ENCODE results near the gene EXOC3.

DNA sequence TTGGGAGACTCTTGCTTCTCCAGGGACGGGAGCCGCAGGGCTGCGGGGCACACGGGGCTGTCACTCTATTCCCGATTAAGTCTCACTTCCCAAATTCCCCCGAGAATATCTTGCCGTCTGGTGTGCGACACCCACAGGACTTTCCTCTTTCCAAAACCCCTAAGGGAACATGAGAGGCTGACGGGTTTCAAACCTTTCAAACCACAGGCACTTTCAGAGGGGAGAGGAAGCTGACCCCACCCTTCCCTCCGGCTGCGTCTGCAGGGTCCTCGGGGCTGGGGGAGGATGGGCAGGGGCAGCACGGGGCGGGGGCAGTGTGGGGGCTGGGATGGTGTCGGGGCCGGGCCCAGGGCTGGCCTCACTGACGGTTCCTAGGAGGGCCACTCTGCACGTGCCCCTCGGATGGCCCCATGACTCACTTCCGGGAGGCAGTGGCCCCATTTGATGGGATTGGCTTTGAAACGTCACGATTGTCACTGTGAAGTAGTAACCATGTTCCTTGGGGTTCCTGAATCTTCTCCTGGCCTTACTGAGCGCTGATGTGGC, 43.0 kb downstream of the EXOC3 start:
- TF ChIP-seq, protein P1, sequence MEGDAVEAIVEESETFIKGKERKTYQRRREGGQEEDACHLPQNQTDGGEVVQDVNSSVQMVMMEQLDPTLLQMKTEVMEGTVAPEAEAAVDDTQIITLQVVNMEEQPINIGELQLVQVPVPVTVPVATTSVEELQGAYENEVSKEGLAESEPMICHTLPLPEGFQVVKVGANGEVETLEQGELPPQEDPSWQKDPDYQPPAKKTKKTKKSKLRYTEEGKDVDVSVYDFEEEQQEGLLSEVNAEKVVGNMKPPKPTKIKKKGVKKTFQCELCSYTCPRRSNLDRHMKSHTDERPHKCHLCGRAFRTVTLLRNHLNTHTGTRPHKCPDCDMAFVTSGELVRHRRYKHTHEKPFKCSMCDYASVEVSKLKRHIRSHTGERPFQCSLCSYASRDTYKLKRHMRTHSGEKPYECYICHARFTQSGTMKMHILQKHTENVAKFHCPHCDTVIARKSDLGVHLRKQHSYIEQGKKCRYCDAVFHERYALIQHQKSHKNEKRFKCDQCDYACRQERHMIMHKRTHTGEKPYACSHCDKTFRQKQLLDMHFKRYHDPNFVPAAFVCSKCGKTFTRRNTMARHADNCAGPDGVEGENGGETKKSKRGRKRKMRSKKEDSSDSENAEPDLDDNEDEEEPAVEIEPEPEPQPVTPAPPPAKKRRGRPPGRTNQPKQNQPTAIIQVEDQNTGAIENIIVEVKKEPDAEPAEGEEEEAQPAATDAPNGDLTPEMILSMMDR (IDR thresholded peaks at IDR 0.05): no peak
- no peak for TF ChIP-seq POLR2A (IDR thresholded peaks at IDR 0.05)
- no peak for TF ChIP-seq EP300 (IDR thresholded peaks at IDR 0.05)

Data from sigmoid colon (tissue), 4 donors.